ENCODE data around the gene TTC28.

Gene TTC28

GRCh38 chr22:28044546-28045173 lies 635.0 kb downstream of the TTC28 start:
- DNase-seq: no peak
- in situ Hi-C loops (cut with MboI; ENCODE audit: low pct_unique_long_range_greater_than_20kb, low sequenced_read_pairs): no loop called here

GRCh38 chr22:28043266-28043665 lies 636.4 kb downstream of the TTC28 start:
- DNase-seq: no peak
- in situ Hi-C loops (cut with MboI; ENCODE audit: low pct_unique_long_range_greater_than_20kb, low sequenced_read_pairs): no loop called here

GRCh38 chr22:28034760-28035401 lies 644.8 kb downstream of the TTC28 start:
- in situ Hi-C loops (cut with MboI; ENCODE audit: low pct_unique_long_range_greater_than_20kb, low sequenced_read_pairs): no loop called here
- DNase-seq: peak; percentile 14

- DNase-seq: no peak
- in situ Hi-C loops (cut with MboI; ENCODE audit: low pct_unique_long_range_greater_than_20kb, low sequenced_read_pairs): no loop called here
These were observed 645.4 kb downstream of the TTC28 start for GRCh38 chr22:28034145-28034759.

- no peak for DNase-seq
- in situ Hi-C loops (cut with MboI; ENCODE audit: low pct_unique_long_range_greater_than_20kb, low sequenced_read_pairs): no loop called here
These were observed 646.8 kb downstream of the TTC28 start for GRCh38 chr22:28032861-28033260.

GRCh38 chr22:28031383-28031922 lies 648.2 kb downstream of the TTC28 start:
- DNase-seq: no peak
- in situ Hi-C loops (cut with MboI; ENCODE audit: low pct_unique_long_range_greater_than_20kb, low sequenced_read_pairs): no loop called here

- DNase-seq: no peak
- in situ Hi-C loops (cut with MboI; ENCODE audit: low pct_unique_long_range_greater_than_20kb, low sequenced_read_pairs): no loop called here
These were observed 649.2 kb downstream of the TTC28 start for GRCh38 chr22:28030473-28030872.

- in situ Hi-C loops (cut with MboI; ENCODE audit: low pct_unique_long_range_greater_than_20kb, low sequenced_read_pairs): no loop called here
- no peak for DNase-seq
These were observed 649.7 kb downstream of the TTC28 start for GRCh38 chr22:28029956-28030355.

- DNase-seq: peak; percentile 28
- in situ Hi-C loops (cut with MboI; ENCODE audit: low pct_unique_long_range_greater_than_20kb, low sequenced_read_pairs): no loop called here
These were observed 650.3 kb downstream of the TTC28 start for GRCh38 chr22:28029201-28029948.

GRCh38 chr22:28027453-28028448 lies 651.9 kb downstream of the TTC28 start:
- in situ Hi-C loops (cut with MboI; ENCODE audit: low pct_unique_long_range_greater_than_20kb, low sequenced_read_pairs): no loop called here
- no peak for DNase-seq

- in situ Hi-C loops (cut with MboI; ENCODE audit: low pct_unique_long_range_greater_than_20kb, low sequenced_read_pairs): no loop called here
- no peak for DNase-seq
These were observed 653.6 kb downstream of the TTC28 start for GRCh38 chr22:28025866-28026575.

GRCh38 chr22:28025333-28025732 lies 654.3 kb downstream of the TTC28 start:
- DNase-seq: no peak
- in situ Hi-C loops (cut with MboI; ENCODE audit: low pct_unique_long_range_greater_than_20kb, low sequenced_read_pairs): no loop called here

GRCh38 chr22:28024422-28024888 lies 655.2 kb downstream of the TTC28 start:
- no peak for DNase-seq
- in situ Hi-C loops (cut with MboI; ENCODE audit: low pct_unique_long_range_greater_than_20kb, low sequenced_read_pairs): no loop called here

GRCh38 chr22:28023774-28024173 lies 655.9 kb downstream of the TTC28 start:
- in situ Hi-C loops (cut with MboI; ENCODE audit: low pct_unique_long_range_greater_than_20kb, low sequenced_read_pairs): no loop called here

GRCh38 chr22:28023036-28023435 lies 656.6 kb downstream of the TTC28 start:
- no peak for DNase-seq
- in situ Hi-C loops (cut with MboI; ENCODE audit: low pct_unique_long_range_greater_than_20kb, low sequenced_read_pairs): no loop called here

More at GRCh38 chr22:28023774-28024173, 655.9 kb downstream of the TTC28 start:
- DNase-seq: no peak

- no peak for DNase-seq
- in situ Hi-C loops (cut with MboI; ENCODE audit: low pct_unique_long_range_greater_than_20kb, low sequenced_read_pairs): no loop called here
These were observed 657.5 kb downstream of the TTC28 start for GRCh38 chr22:28021998-28022660.

Data from KBM-7 (cell line).